HepG2 (cell line): Measurements from ENCODE around the gene MT1G.

Experiments
- BHLHE40 ChIP-seq: IDR thresholded peaks from 2 replicates; pipeline ENCODE4 v1.6.1; 2011; ENCODE audit warnings: low read length, improper control_type of control experiment
- GFI1 ChIP-seq: sonication (generic); formaldehyde crosslinking; IDR thresholded peaks from 2 replicates; pipeline ENCODE4 v1.5.0; 2020; ENCODE audit warnings: missing genetic modification reagents, mild to moderate bottlenecking, borderline replicate concordance
- NKX3-1 ChIP-seq: sonication (generic); formaldehyde crosslinking; IDR thresholded peaks from 2 replicates; pipeline ENCODE4 v1.5.0; 2020; ENCODE audit warnings: missing genetic modification reagents
- NRL ChIP-seq: sonication (generic); formaldehyde crosslinking; IDR thresholded peaks from 2 replicates; pipeline ENCODE4 v1.5.0; 2020; ENCODE audit warnings: missing genetic modification reagents, mild to moderate bottlenecking, moderate library complexity, borderline replicate concordance
- POLR2A ChIP-seq, 2 experiments: IDR thresholded peaks; 2 replicates each; pipeline ENCODE4 v1.6.1; 2011; ENCODE audit warnings: low read depth in 2 of 2, low read length in 2 of 2, mild to moderate bottlenecking in 1 of 2, moderate library complexity in 1 of 2; ENCODE audit not compliant: insufficient read depth in 1 of 2
- SMAD9 ChIP-seq: sonication (generic); formaldehyde crosslinking; IDR thresholded peaks from 2 replicates; pipeline ENCODE4 v1.5.1; 2020; ENCODE audit warnings: mild to moderate bottlenecking, missing genetic modification reagents
- TFDP2 ChIP-seq: sonication (generic); formaldehyde crosslinking; IDR thresholded peaks from 2 replicates; pipeline ENCODE4 v1.4.0; 2020; ENCODE audit warnings: missing genetic modification reagents
- ZNF33B ChIP-seq: sonication (generic); formaldehyde crosslinking; IDR thresholded peaks from 2 replicates; pipeline ENCODE4 v1.5.1; 2020; ENCODE audit warnings: mild to moderate bottlenecking, missing genetic modification reagents

GRCh38 chr16:56631832-56632155 lies 36.1 kb downstream of the MT1G start:
- TF ChIP-seq POLR2A (IDR thresholded peaks at IDR 0.05; ENCODE audit: insufficient read depth in 1 of 2, low read depth in 2 of 2, low read length in 2 of 2) (no peak), BHLHE40 (no peak), TFDP2 (no peak), GFI1 (CRISPR knock-in tag) (no peak), ZNF33B (CRISPR knock-in tag) (no peak), SMAD9 (no peak), NKX3-1 (CRISPR knock-in tag) (no peak), NRL (CRISPR knock-in tag) (no peak)
